ENCODE data around the gene NCOR1.
A peak's percentile ranks its signal among the peaks of the same experiment; 100 is the strongest.

NCOR1 gene

GRCh38 chr17:16036261-16036660, 179.1 kb downstream of the NCOR1 start:
- H3K4me3 ChIP-seq (ENCODE audit: insufficient read depth in 1 of 2, low read depth in 1 of 2, low read length in 2 of 2): no peak overlapping the region
- no peak overlapping the region for H2AFZ ChIP-seq (ENCODE audit: low read depth, low read length)
- H3K9ac ChIP-seq (ENCODE audit: low read length): no peak overlapping the region
- DNase-seq: no peak
- no peak overlapping the region for H2BK15ac ChIP-seq (ENCODE audit: low read depth, poor library complexity, severe bottlenecking)
- no peak overlapping the region for H4K91ac ChIP-seq (ENCODE audit: low read length)
- peaks cover 4% of the 10 kb centered on the region for H3K9me3 ChIP-seq (ENCODE audit: control insufficient read depth, low read length)
- no peaks in the 10 kb centered on the region for H3K27me3 ChIP-seq (ENCODE audit: control insufficient read depth in 1 of 2, insufficient read depth in 1 of 2, low read length in 2 of 2)
- H3K27ac ChIP-seq (ENCODE audit: low read length, poor library complexity, severe bottlenecking): no peak overlapping the region
- H4K8ac ChIP-seq (ENCODE audit: low read length): no peak overlapping the region
- peaks cover 22 to 94% of the 10 kb centered on the region in 2 experiments for H3K36me3 ChIP-seq (ENCODE audit: control insufficient read depth in 1 of 2, insufficient read depth in 2 of 2, low read depth in 1 of 2, low read length in 2 of 2)
- H3K18ac ChIP-seq (ENCODE audit: low read depth in 1 of 2, low read length in 2 of 2): no peak overlapping the region
- H2BK5ac ChIP-seq (ENCODE audit: low read depth, low read length, poor library complexity, severe bottlenecking): no peak overlapping the region
- peaks cover 11% of the 10 kb centered on the region for H3K79me1 ChIP-seq (replicated peaks; ENCODE audit: low read length, poor library complexity, severe bottlenecking)
- H2BK12ac ChIP-seq (ENCODE audit: low read length in 2 of 2): no peak overlapping the region
- H2AK5ac ChIP-seq (ENCODE audit: low read length, severe bottlenecking): no peak overlapping the region
- no peak overlapping the region for H3K4ac ChIP-seq (ENCODE audit: low read depth in 1 of 2, low read length in 2 of 2)
- 94% methylated on average over 2 of the region's 2 CpGs for WGBS
- H3K4me1 ChIP-seq (ENCODE audit: control insufficient read depth, insufficient read depth, low read depth, low read length): no peaks in the 10 kb centered on the region
- H3K4me2 ChIP-seq (ENCODE audit: low read length, poor library complexity, severe bottlenecking): no peak overlapping the region
- no peak overlapping the region for H2BK120ac ChIP-seq (ENCODE audit: low read depth, low read length)
- H3K23ac ChIP-seq (ENCODE audit: low read length in 2 of 2): no peak overlapping the region
- H3K14ac ChIP-seq (ENCODE audit: low read length in 2 of 2): no peak overlapping the region

GRCh38 chr17:16033729-16034349, 181.5 kb downstream of the NCOR1 start:
- H3K27ac ChIP-seq (ENCODE audit: low read length, poor library complexity, severe bottlenecking): no peak overlapping the region
- no peak overlapping the region for H3K18ac ChIP-seq (ENCODE audit: low read depth in 1 of 2, low read length in 2 of 2)
- no peak overlapping the region for H2BK5ac ChIP-seq (ENCODE audit: low read depth, low read length, poor library complexity, severe bottlenecking)
- no peak overlapping the region for H3K9ac ChIP-seq (ENCODE audit: low read length)
- no peak overlapping the region for H3K4me2 ChIP-seq (ENCODE audit: low read length, poor library complexity, severe bottlenecking)
- H3K9me3 ChIP-seq (ENCODE audit: control insufficient read depth, low read length): peaks cover 4% of the 10 kb centered on the region
- H2AK5ac ChIP-seq (ENCODE audit: low read length, severe bottlenecking): no peak overlapping the region
- H2AFZ ChIP-seq (ENCODE audit: low read depth, low read length): no peak overlapping the region
- no peaks in the 10 kb centered on the region for H3K27me3 ChIP-seq (ENCODE audit: control insufficient read depth in 1 of 2, insufficient read depth in 1 of 2, low read length in 2 of 2)
- no peak overlapping the region for H3K23ac ChIP-seq (ENCODE audit: low read length in 2 of 2)
- no peaks in the 10 kb centered on the region for H3K4me1 ChIP-seq (ENCODE audit: control insufficient read depth, insufficient read depth, low read depth, low read length)
- no peak overlapping the region for H2BK15ac ChIP-seq (ENCODE audit: low read depth, poor library complexity, severe bottlenecking)
- no peak overlapping the region for H4K91ac ChIP-seq (ENCODE audit: low read length)
- 97% methylated on average over 5 of the region's 7 CpGs for WGBS
- H3K4me3 ChIP-seq (ENCODE audit: insufficient read depth in 1 of 2, low read depth in 1 of 2, low read length in 2 of 2): no peak overlapping the region
- H2BK12ac ChIP-seq (ENCODE audit: low read length in 2 of 2): no peak overlapping the region
- H3K4ac ChIP-seq (ENCODE audit: low read depth in 1 of 2, low read length in 2 of 2): no peak overlapping the region
- DNase-seq: no peak
- H3K79me1 ChIP-seq (replicated peaks; ENCODE audit: low read length, poor library complexity, severe bottlenecking): peaks cover 15% of the 10 kb centered on the region
- H2BK120ac ChIP-seq (ENCODE audit: low read depth, low read length): no peak overlapping the region
- H4K8ac ChIP-seq (ENCODE audit: low read length): no peak overlapping the region
- H3K14ac ChIP-seq (ENCODE audit: low read length in 2 of 2): no peak overlapping the region
- H3K36me3 ChIP-seq (ENCODE audit: control insufficient read depth in 1 of 2, insufficient read depth in 2 of 2, low read depth in 1 of 2, low read length in 2 of 2): peaks cover 22 to 97% of the 10 kb centered on the region in 2 experiments

GRCh38 chr17:16027708-16028584, 187.4 kb downstream of the NCOR1 start:
- peak; percentile 94 for DNase-seq
- H2BK15ac ChIP-seq (ENCODE audit: low read depth, poor library complexity, severe bottlenecking): no peak overlapping the region

GRCh38 chr17:16026895-16027294, 188.4 kb downstream of the NCOR1 start:
- Histone ChIP-seq H2BK15ac (ENCODE audit: low read depth, poor library complexity, severe bottlenecking) (no peak overlapping the region), H2BK5ac (ENCODE audit: low read depth, low read length, poor library complexity, severe bottlenecking) (no peak overlapping the region), H2BK120ac (ENCODE audit: low read depth, low read length) (no peak overlapping the region), H3K4me1 (ENCODE audit: control insufficient read depth, insufficient read depth, low read depth, low read length) (peaks cover 2% of the 10 kb centered on the region), H2BK12ac (ENCODE audit: low read length in 2 of 2) (no peak overlapping the region), H3K4ac (ENCODE audit: low read depth in 1 of 2, low read length in 2 of 2) (no peak overlapping the region), H3K27ac (ENCODE audit: low read length, poor library complexity, severe bottlenecking) (no peak overlapping the region), H3K9me3 (ENCODE audit: control insufficient read depth, low read length) (no peaks in the 10 kb centered on the region), H3K9ac (ENCODE audit: low read length) (no peak overlapping the region), H2AFZ (ENCODE audit: low read depth, low read length) (no peak overlapping the region), H3K4me3 (ENCODE audit: insufficient read depth in 1 of 2, low read depth in 1 of 2, low read length in 2 of 2) (no peak overlapping the region), H3K36me3 (ENCODE audit: control insufficient read depth in 1 of 2, insufficient read depth in 2 of 2, low read depth in 1 of 2, low read length in 2 of 2) (peaks cover 5 to 95% of the 10 kb centered on the region in 2 experiments), H3K4me2 (ENCODE audit: low read length, poor library complexity, severe bottlenecking) (no peak overlapping the region), H4K91ac (ENCODE audit: low read length) (no peak overlapping the region), H3K18ac (ENCODE audit: low read depth in 1 of 2, low read length in 2 of 2) (no peak overlapping the region), H2AK5ac (ENCODE audit: low read length, severe bottlenecking) (no peak overlapping the region), H3K27me3 (ENCODE audit: control insufficient read depth in 1 of 2, insufficient read depth in 1 of 2, low read length in 2 of 2) (no peaks in the 10 kb centered on the region), H3K23ac (ENCODE audit: low read length in 2 of 2) (no peak overlapping the region), H3K79me1 (replicated peaks; ENCODE audit: low read length, poor library complexity, severe bottlenecking) (peaks cover 12% of the 10 kb centered on the region), H4K8ac (ENCODE audit: low read length) (no peak overlapping the region), H3K14ac (ENCODE audit: low read length in 2 of 2) (no peak overlapping the region)
- DNase-seq: no peak
- WGBS: 94% methylated on average over 5 of the region's 5 CpGs

More at GRCh38 chr17:16027708-16028584, 187.4 kb downstream of the NCOR1 start:
- WGBS: 24% methylated on average over 3 of the region's 5 CpGs
- Histone ChIP-seq H3K23ac (ENCODE audit: low read length in 2 of 2) (no peak overlapping the region), H3K4me1 (ENCODE audit: control insufficient read depth, insufficient read depth, low read depth, low read length) (peaks cover 2% of the 10 kb centered on the region), H2AFZ (ENCODE audit: low read depth, low read length) (no peak overlapping the region), H3K4me3 (ENCODE audit: insufficient read depth in 1 of 2, low read depth in 1 of 2, low read length in 2 of 2) (peak overlapping the region in 1 of 2 experiments; percentile 34), H2BK5ac (ENCODE audit: low read depth, low read length, poor library complexity, severe bottlenecking) (no peak overlapping the region), H3K9ac (ENCODE audit: low read length) (peak overlapping the region; percentile 85), H2AK5ac (ENCODE audit: low read length, severe bottlenecking) (peak overlapping the region; percentile 72), H3K79me1 (replicated peaks; ENCODE audit: low read length, poor library complexity, severe bottlenecking) (peaks cover 15% of the 10 kb centered on the region), H3K27me3 (ENCODE audit: control insufficient read depth in 1 of 2, insufficient read depth in 1 of 2, low read length in 2 of 2) (no peaks in the 10 kb centered on the region), H3K27ac (ENCODE audit: low read length, poor library complexity, severe bottlenecking) (peak overlapping the region; percentile 84), H4K91ac (ENCODE audit: low read length) (no peak overlapping the region), H2BK120ac (ENCODE audit: low read depth, low read length) (no peak overlapping the region), H4K8ac (ENCODE audit: low read length) (no peak overlapping the region), H3K4me2 (ENCODE audit: low read length, poor library complexity, severe bottlenecking) (no peak overlapping the region), H3K36me3 (ENCODE audit: control insufficient read depth in 1 of 2, insufficient read depth in 2 of 2, low read depth in 1 of 2, low read length in 2 of 2) (peaks cover 9 to 95% of the 10 kb centered on the region in 2 experiments), H3K9me3 (ENCODE audit: control insufficient read depth, low read length) (no peaks in the 10 kb centered on the region), H3K18ac (ENCODE audit: low read depth in 1 of 2, low read length in 2 of 2) (peak overlapping the region in 1 of 2 experiments; percentile 86), H3K4ac (ENCODE audit: low read depth in 1 of 2, low read length in 2 of 2) (peak overlapping the region in 1 of 2 experiments; percentile 71), H3K14ac (ENCODE audit: low read length in 2 of 2) (no peak overlapping the region), H2BK12ac (ENCODE audit: low read length in 2 of 2) (no peak overlapping the region)

Measured in mesenchymal stem cell (in vitro differentiated cells and primary cell).